HG03575 (cell line): ENCODE data around the gene SLC35A3.
"Not testable (repeated sequence)": the region's sequence is repeated elsewhere in the genome, so short reads cannot be mapped to it uniquely, and the experiment has no call there.

Experiments
- ATAC-seq: cut with Tn5 transposase; IDR thresholded peaks from one replicate; pipeline ENCODE4 v1.9.1; 2021; ENCODE audit not compliant: unreplicated experiment, insufficient number of reproducible peaks, low FRiP score; ENCODE audit errors: extremely low read depth

Gene SLC35A3

GRCh38 chr1:100019220-100019619, 49.4 kb downstream of the SLC35A3 start:
- ATAC-seq: no peak

GRCh38 chr1:100023482-100023881, 53.7 kb downstream of the SLC35A3 start:
- ATAC-seq: no peak

- no peak for ATAC-seq
These were observed 57.4 kb downstream of the SLC35A3 start for GRCh38 chr1:100027212-100027611.

- ATAC-seq: no peak
These were observed 59.0 kb downstream of the SLC35A3 start for GRCh38 chr1:100028765-100029164.

GRCh38 chr1:100034470-100034869, 64.7 kb downstream of the SLC35A3 start:
- ATAC-seq: no peak

- ATAC-seq: no peak
These were observed 65.4 kb downstream of the SLC35A3 start for GRCh38 chr1:100035214-100035613.

GRCh38 chr1:100036718-100037655, 67.2 kb downstream of the SLC35A3 start:
- no peak for ATAC-seq

GRCh38 chr1:100037656-100037926, 67.8 kb downstream of the SLC35A3 start:
- no peak for ATAC-seq

- peak; percentile 28 for ATAC-seq
These were observed 68.3 kb downstream of the SLC35A3 start for GRCh38 chr1:100037927-100038659.

- no peak for ATAC-seq
These were observed 69.0 kb downstream of the SLC35A3 start for GRCh38 chr1:100038660-100039287.

GRCh38 chr1:100039591-100039990, 69.8 kb downstream of the SLC35A3 start:
- ATAC-seq: no peak

- no peak for ATAC-seq
These were observed 75.4 kb downstream of the SLC35A3 start for GRCh38 chr1:100045206-100045605.

- not testable (repeated sequence) for ATAC-seq
These were observed 77.5 kb downstream of the SLC35A3 start for GRCh38 chr1:100047235-100047708.

GRCh38 chr1:100050139-100050538, 80.3 kb downstream of the SLC35A3 start:
- ATAC-seq: no peak

- ATAC-seq: no peak
These were observed 81.6 kb downstream of the SLC35A3 start for GRCh38 chr1:100051401-100051800.

- ATAC-seq: no peak
These were observed 82.1 kb downstream of the SLC35A3 start for GRCh38 chr1:100051893-100052292.

- ATAC-seq: no peak
These were observed 83.3 kb downstream of the SLC35A3 start for GRCh38 chr1:100053119-100053518.

- ATAC-seq: no peak
These were observed 83.9 kb downstream of the SLC35A3 start for GRCh38 chr1:100053727-100054126.

GRCh38 chr1:100061681-100062080, 91.9 kb downstream of the SLC35A3 start:
- no peak for ATAC-seq
